Urinary bladder (tissue), 4 donors: ENCODE measurements around the gene CNGA4. TPM values are rescaled to one million over a fixed set of nuclear protein-coding genes. Genes with fewer than 3 reads are reported as not detected.

Source experiments
- DNase-seq: peaks from one replicate; pipeline ENCODE4 v3.0.0-alpha.2; 2015; ENCODE audit errors: extremely low spot score
- H3K27ac ChIP-seq: one replicate; pipeline ENCODE4 v1.5.1; 2013; ENCODE audit warnings: low read depth, mild to moderate bottlenecking, moderate library complexity
- H3K36me3 ChIP-seq: one replicate; pipeline ENCODE4 v1.6.1; 2013; ENCODE audit warnings: mild to moderate bottlenecking, moderate library complexity; ENCODE audit not compliant: insufficient read depth
- H3K4me1 ChIP-seq: one replicate; pipeline ENCODE4 v1.6.1; 2013; ENCODE audit warnings: mild to moderate bottlenecking, moderate library complexity; ENCODE audit not compliant: insufficient read depth
- H3K4me3 ChIP-seq: one replicate; pipeline ENCODE4 v1.5.1; 2013; ENCODE audit warnings: low read depth, low read length
- WGBS: extraction: QIAGEN DNeasy Blood & Tissue Kit; methylation state at CpG from one replicate; pipeline ENCODE4 v1.1.7; 2013; 5-methylcytosine and 5-hydroxymethylcytosine counted together
- polyA plus RNA-seq: library from polyadenylated mRNA; stranded (reverse); fragments of 200-250 nt; gene quantifications from one replicate; pipeline ENCODE4 v1.2.3, GENCODE V29; 2013
- total RNA-seq: library from RNA; depleted of rRNA; stranded (reverse); fragments of >200 nt; gene quantifications from one replicate; pipeline ENCODE4 v1.2.3, GENCODE V29; 2014
- donor health status: healthy with polysubstance abuse.
- donor health status: healthy.

The CNGA4 gene
- total and polyA plus RNA-seq, 2 donors = 0.28 TPM; not detected in 1

- 96% methylated on average over 12 of the region's 12 CpGs for WGBS
- H3K4me1 ChIP-seq = no peaks in the 10 kb centered on the region
- DNase-seq = no peak
- H3K36me3 ChIP-seq = peaks cover 5% of the 10 kb centered on the region
- no peak overlapping the region for H3K27ac ChIP-seq
- no peak overlapping the region for H3K4me3 ChIP-seq
Observed at GRCh38 chr11:6209801-6210200, 29.1 kb upstream of the CNGA4 start.

GRCh38 chr11:6210274-6210955 lies 28.5 kb upstream of the CNGA4 start:
- WGBS = 97% methylated on average over 9 of the region's 9 CpGs
- H3K36me3 ChIP-seq = peaks cover 5% of the 10 kb centered on the region
- no peaks in the 10 kb centered on the region for H3K4me1 ChIP-seq
- no peak overlapping the region for H3K4me3 ChIP-seq
- no peak overlapping the region for H3K27ac ChIP-seq
- DNase-seq = no peak

GRCh38 chr11:6214530-6214929 lies 24.4 kb upstream of the CNGA4 start:
- no peak for DNase-seq
- Histone ChIP-seq H3K4me3 (no peak overlapping the region), H3K36me3 (peaks cover 11% of the 10 kb centered on the region), H3K27ac (no peak overlapping the region), H3K4me1 (no peaks in the 10 kb centered on the region)
- WGBS = 97% methylated on average over 10 of the region's 10 CpGs

GRCh38 chr11:6216501-6216900 lies 22.4 kb upstream of the CNGA4 start:
- WGBS = 93% methylated on average over 4 of the region's 4 CpGs
- no peak overlapping the region for H3K27ac ChIP-seq
- peaks cover 5% of the 10 kb centered on the region for H3K36me3 ChIP-seq
- H3K4me1 ChIP-seq = no peaks in the 10 kb centered on the region
- no peak for DNase-seq
- H3K4me3 ChIP-seq = no peak overlapping the region

GRCh38 chr11:6217722-6218121 lies 21.2 kb upstream of the CNGA4 start:
- no peaks in the 10 kb centered on the region for H3K4me1 ChIP-seq
- no peak overlapping the region for H3K27ac ChIP-seq
- peaks cover 5% of the 10 kb centered on the region for H3K36me3 ChIP-seq
- WGBS = 93% methylated on average over 19 of the region's 19 CpGs
- no peak for DNase-seq
- H3K4me3 ChIP-seq = no peak overlapping the region

DNA sequence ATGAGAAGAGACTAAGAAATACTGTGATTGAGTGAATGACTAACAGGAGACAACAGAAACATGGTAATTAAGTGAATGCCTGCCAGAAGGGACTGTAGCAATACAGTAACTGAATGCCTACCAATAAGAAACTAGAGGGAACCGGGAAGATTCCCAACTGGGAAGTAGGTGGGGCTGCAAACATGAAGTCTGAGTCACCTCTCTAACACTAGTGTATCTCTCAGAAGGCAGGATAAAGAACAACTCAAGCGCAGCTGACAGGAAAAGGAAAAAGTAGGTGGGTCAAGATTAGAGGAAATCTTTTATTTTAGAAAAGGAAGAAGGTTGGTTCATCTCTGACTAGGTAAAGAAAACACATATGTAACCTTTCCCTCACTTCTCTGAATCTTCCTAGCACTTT lies 19.5 kb upstream of the CNGA4 start:
- WGBS = 57% methylated on average over 2 of the region's 2 CpGs
- Histone ChIP-seq H3K4me3 (no peak overlapping the region), H3K27ac (no peak overlapping the region), H3K36me3 (peaks cover 5% of the 10 kb centered on the region), H3K4me1 (no peaks in the 10 kb centered on the region)
- DNase-seq = no peak

GRCh38 chr11:6223854-6224253 lies 15.0 kb upstream of the CNGA4 start:
- Histone ChIP-seq H3K4me1 (no peaks in the 10 kb centered on the region), H3K4me3 (no peak overlapping the region), H3K36me3 (no peaks in the 10 kb centered on the region), H3K27ac (no peak overlapping the region)
- WGBS = 95% methylated on average over 17 of the region's 17 CpGs
- DNase-seq = no peak

- Histone ChIP-seq H3K36me3 (no peaks in the 10 kb centered on the region), H3K4me1 (no peaks in the 10 kb centered on the region), H3K27ac (no peak overlapping the region), H3K4me3 (no peak overlapping the region)
- DNase-seq = no peak
- 95% methylated on average over 3 of the region's 3 CpGs for WGBS
Observed at GRCh38 chr11:6224421-6224820, 14.5 kb upstream of the CNGA4 start.

GRCh38 chr11:6225024-6225423 lies 13.9 kb upstream of the CNGA4 start:
- DNase-seq = no peak
- H3K36me3 ChIP-seq = no peaks in the 10 kb centered on the region
- no peak overlapping the region for H3K27ac ChIP-seq
- 44% methylated on average over 1 of the region's 1 CpG for WGBS
- H3K4me1 ChIP-seq = no peaks in the 10 kb centered on the region
- no peak overlapping the region for H3K4me3 ChIP-seq

- H3K36me3 ChIP-seq = no peaks in the 10 kb centered on the region
- no peak overlapping the region for H3K27ac ChIP-seq
- DNase-seq = no peak
- H3K4me3 ChIP-seq = no peak overlapping the region
- 74% methylated on average over 2 of the region's 2 CpGs for WGBS
- no peaks in the 10 kb centered on the region for H3K4me1 ChIP-seq
Observed at GRCh38 chr11:6225896-6226295, 13.0 kb upstream of the CNGA4 start.

DNA sequence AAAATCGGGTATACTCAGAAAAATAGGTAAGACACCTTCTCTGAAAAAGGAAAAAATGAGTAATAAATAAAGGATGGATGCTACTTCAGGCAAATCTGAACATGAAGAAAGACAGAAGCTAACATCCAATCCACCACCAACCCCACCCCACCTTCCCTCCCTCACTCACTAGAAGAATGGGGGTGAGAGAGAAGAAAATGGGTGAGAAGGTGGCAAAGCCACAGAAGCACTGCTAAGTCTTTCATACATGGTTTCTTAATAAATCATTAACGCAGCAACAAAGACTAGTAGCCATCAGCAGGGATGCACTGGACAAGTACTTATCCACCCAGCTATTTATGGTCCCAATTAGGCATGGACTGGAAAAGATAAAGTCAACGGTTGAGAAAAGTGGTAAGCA lies 10.4 kb upstream of the CNGA4 start:
- WGBS = 72% methylated on average over 3 of the region's 3 CpGs
- Histone ChIP-seq H3K4me3 (no peak overlapping the region), H3K27ac (no peak overlapping the region), H3K36me3 (peaks cover 2% of the 10 kb centered on the region), H3K4me1 (no peaks in the 10 kb centered on the region)
- DNase-seq = no peak

DNA sequence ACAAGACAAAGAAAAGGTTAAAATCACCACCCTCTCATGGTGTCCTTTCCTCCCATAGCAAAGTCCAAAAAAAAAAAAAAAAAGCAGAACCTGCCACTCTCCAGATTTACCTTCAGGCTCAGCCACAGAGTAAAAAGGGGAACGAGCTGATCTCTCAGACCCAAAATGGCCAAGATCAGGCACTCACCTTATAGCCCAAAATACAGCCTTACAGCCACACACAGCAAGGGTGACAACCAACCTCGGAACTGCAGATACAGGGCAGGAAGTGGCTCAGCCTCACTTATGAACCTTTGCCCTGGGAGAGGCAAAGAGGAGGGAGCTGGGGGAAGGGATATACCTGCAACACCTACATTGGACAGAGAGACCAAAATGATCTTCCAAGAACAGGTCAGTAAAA lies 9.0 kb upstream of the CNGA4 start:
- H3K36me3 ChIP-seq = peaks cover 2% of the 10 kb centered on the region
- H3K27ac ChIP-seq = no peak overlapping the region
- no peak overlapping the region for H3K4me3 ChIP-seq
- 63% methylated on average over 2 of the region's 2 CpGs for WGBS
- DNase-seq = no peak
- no peaks in the 10 kb centered on the region for H3K4me1 ChIP-seq

DNA sequence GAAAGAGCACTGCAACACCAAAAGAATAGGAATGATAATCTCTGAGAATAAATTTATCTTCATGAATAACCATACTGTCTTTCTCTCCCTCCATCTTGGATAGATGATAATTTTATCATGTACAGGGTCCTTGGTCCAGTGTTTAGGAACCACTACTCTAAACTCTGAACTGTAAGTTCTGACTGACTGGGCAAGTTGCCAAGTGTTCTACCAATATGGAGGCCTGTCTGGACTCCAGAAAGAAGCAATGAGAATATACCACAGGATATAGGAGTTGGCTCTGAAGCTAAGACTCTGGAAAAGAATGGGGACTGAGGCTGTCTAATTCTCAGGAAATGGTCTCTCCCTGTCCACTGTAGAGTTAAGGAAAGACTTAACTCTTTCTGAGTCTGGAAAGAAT lies 6.0 kb upstream of the CNGA4 start:
- no peak for DNase-seq
- no peak overlapping the region for H3K27ac ChIP-seq
- no peaks in the 10 kb centered on the region for H3K4me1 ChIP-seq
- no peak overlapping the region for H3K4me3 ChIP-seq
- peaks cover 2% of the 10 kb centered on the region for H3K36me3 ChIP-seq

GRCh38 chr11:6233984-6234386 lies 4.9 kb upstream of the CNGA4 start:
- Histone ChIP-seq H3K4me1 (no peaks in the 10 kb centered on the region), H3K36me3 (peaks cover 2% of the 10 kb centered on the region), H3K4me3 (peak overlapping the region; percentile 56), H3K27ac (peak overlapping the region; percentile 66)
- DNase-seq = no peak
- under 1% methylated on average over 10 of the region's 10 CpGs for WGBS
